Right ventricle myocardium superior (tissue), 1 donor: ENCODE measurements around the gene KCNJ6. TPM values are rescaled to one million over a fixed set of nuclear protein-coding genes. Genes with fewer than 3 reads are reported as not detected.
"Not testable (repeated sequence)": the region's sequence is repeated elsewhere in the genome, so short reads cannot be mapped to it uniquely, and the experiment has no call there.

Source experiments
- ATAC-seq: fragments of 200-7000 bp; cut with Tn5 transposase; one replicate; pipeline ENCODE4 v1.9.1; 2020; ENCODE audit warnings: mild to moderate bottlenecking; ENCODE audit not compliant: poor library complexity
- DNase-seq: peaks from one replicate; pipeline ENCODE4 v3.0.0-alpha.2; 2020
- intact Hi-C: fragments of 100-400 bp; cut with DNase I; formaldehyde crosslinking; loops from one replicate; pipeline ENCODE4 v1.11.2; 2022
- total RNA-seq: library from RNA; stranded (reverse); fragmentation: NEBNext Ultra II Directional; extraction: Animal tissue kit (Norgen Biotek cat#: 25700); gene quantifications from one replicate; pipeline ENCODE4 v1.2.1, GENCODE V29; 2021
- donor health status: DM: no; HTN: yes; CAD: no; lungs with severe emphysema.

KCNJ6 gene
- total RNA-seq, 1 donor from 2014 or later, result not detected

DNA sequence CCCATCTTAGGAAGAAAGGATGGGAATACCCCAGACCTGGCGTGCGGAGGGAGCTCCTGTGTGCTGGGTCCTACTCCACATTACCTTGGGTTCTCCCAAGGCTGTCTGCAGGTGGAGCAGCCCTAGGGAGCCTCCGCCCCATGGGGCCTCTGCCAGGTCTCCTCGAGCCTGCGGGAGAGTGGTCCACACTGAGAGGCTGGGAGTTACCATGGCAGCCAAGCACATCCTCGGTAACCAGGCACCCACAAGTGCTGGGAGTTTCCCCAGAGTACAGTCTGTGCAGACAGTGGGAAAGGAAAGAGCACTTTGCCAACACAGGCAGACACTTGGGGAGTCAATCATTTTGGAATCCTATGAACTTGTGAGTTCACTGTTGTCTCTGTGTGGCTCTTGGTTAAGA is 300.3 kb downstream of the KCNJ6 start:
- intact Hi-C loops, result no loop called here
- DNase-seq (no peak), ATAC-seq (no peak)

GRCh38 chr21:37614351-37614875 is 301.8 kb downstream of the KCNJ6 start:
- DNase-seq (no peak), ATAC-seq (no peak)
- intact Hi-C loops, result no loop called here

DNA sequence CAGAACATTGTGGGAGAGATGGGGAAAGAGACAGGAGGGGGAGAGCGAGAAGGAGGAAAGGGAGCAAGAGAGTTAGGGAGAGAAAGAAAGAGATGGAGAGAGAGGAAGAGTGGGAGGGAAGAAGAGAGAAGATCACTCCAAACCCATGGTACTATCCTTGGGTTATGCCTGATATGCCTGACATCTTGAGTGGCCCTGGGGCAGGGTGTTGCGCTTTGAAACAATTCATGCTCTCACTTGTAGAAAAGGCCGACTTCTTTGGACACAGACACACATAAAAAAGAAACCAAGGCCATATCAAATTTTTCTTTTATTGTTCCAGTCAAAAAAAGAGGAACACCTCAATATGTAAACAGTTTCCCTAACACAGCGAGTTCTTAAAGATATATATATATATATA is 309.2 kb downstream of the KCNJ6 start:
- DNase-seq (no peak), ATAC-seq (no peak)
- intact Hi-C loops, result no loop called here

DNA sequence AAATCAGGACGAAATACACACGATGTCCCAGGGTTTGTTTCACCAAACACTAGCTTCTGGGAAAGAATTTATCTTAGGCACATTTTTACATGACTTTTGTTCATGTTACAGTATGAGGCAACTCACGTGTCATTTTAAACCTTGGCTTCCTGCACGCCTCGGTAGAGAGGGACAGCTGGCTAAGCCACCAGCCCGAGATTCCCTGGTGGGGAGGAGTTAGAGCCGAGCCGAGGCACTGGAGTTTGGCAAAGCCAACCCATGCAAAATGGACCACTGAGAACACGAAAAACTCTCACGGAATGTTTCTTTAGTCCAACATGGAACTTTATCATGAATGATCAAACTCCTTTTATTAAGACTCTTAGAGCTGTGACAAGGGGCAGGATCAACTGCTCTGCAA is 309.7 kb downstream of the KCNJ6 start:
- no peak for DNase-seq
- ATAC-seq, result no peak
- intact Hi-C loops, result no loop called here

DNA sequence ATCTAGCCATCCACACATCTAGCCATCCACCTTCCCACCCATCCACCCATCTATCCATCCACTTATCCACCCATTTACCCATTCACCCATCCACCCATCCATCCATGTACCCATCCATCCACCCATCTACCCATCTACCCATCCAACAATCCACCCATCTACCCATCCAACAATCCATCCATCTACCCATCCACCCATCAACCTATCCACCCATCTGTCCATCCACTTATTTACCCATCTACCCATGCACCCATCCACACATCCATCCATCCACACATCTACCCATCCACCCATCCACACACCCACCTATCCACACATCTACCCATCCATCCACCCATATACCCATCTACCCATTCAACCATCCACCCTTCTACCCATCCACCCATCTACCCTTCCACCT is 311.3 kb downstream of the KCNJ6 start:
- no peak for DNase-seq
- intact Hi-C loops, result no loop called here
- ATAC-seq, result no peak

DNA sequence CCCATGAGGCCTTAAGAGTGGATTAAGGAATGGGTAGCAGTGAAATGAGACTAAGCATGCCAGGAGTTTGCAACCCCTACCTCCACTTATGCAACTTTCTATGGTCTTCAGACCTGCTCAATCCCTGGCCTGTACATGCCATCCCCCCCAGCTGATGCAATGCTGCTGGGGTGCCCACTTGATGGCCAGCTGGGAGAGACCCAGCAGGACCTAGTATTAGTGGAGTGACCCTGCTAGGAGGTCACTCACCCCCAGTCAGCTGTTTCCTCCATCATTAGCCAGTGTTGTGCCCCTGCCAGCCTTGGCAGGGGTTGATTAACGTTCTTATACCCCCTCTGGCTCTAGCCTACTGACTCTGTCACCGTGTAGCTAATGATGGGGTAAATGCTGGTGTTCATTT is 313.1 kb downstream of the KCNJ6 start:
- no peak for DNase-seq
- ATAC-seq, result no peak
- intact Hi-C loops, result no loop called here

DNA sequence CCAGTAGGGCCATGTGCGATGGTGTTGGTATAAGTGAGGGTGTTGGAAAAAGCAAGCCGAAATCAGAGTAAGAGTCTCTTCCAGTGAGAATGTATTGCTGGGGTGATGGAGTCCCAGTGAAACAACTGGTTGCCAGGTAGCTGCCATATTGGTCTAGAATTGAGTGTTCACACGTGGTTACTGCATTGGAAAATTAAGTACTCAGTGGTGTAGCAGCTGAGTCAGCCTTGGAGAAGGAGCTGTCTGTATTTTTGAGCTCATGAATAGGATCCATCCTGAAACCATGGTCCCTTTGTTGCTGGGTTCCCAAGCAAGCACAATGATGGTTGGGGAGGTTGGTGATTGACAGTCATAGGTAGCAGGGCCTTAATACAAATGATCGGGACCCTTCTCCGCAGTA is 314.3 kb downstream of the KCNJ6 start:
- intact Hi-C loops, result no loop called here
- ATAC-seq (no peak), DNase-seq (no peak)

DNA sequence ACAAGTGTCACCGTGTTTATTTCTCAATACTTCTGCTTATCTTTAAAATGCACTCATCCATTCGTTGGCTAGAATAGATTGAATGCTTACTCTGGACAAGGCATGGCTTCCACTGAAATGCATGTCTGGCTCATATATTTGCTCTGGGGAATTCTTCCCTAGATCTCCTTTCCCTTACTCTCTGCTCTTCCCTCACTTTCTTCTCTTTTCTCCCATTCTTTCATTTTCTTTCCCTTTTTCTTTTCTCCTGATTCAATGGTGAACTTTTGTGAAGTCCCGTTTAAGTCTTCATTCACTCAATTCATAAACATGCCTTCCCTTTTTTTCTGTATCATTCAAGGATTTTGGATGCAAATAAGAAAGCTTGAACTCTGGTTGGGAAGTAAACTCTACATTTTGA is 315.2 kb downstream of the KCNJ6 start:
- DNase-seq (no peak), ATAC-seq (no peak)
- intact Hi-C loops, result no loop called here

GRCh38 chr21:37595944-37596343 is 320.3 kb downstream of the KCNJ6 start:
- DNase-seq (no peak), ATAC-seq (no peak)
- intact Hi-C loops, result no loop called here

GRCh38 chr21:37594472-37594951 is 321.7 kb downstream of the KCNJ6 start:
- ATAC-seq, result no peak
- DNase-seq, result no peak
- intact Hi-C loops, result no loop called here

DNA sequence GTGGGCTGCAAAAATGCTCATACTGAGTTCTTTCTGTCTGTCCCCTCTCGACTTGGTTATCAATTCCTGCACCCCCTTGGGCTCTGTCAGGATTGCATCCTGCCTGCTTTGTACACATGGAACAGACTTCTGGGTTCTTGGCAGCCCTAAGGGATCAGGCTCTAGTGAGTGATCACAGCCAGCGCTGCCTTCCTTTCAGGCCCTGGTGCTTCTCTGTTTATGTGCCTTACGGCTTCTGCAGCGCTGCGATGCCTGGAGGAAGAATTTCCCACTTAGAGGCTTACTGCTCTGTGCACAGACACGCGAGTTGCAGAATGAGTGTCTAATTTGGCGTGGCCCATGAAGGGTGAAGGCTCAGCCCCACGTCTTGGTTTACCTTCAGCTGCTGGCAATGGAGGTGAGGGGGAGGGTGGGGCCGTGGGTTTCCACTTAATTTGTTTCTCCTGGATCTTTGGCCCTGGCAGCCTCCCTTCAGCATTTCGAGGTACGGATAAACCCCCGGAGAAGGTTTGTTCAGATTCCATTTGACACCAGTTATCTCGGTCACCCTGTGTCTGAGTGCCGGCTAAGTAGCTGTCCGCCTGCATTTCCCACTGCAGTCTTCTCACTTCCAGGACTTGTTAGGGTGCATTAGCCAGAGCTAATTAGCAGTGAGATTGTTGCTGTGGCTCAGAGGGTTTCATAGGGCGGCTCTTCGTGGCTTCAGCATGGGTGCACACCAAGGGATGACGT is 322.4 kb downstream of the KCNJ6 start:
- DNase-seq (no peak), ATAC-seq (peak; percentile 85)
- intact Hi-C loops, result no loop called here

DNA sequence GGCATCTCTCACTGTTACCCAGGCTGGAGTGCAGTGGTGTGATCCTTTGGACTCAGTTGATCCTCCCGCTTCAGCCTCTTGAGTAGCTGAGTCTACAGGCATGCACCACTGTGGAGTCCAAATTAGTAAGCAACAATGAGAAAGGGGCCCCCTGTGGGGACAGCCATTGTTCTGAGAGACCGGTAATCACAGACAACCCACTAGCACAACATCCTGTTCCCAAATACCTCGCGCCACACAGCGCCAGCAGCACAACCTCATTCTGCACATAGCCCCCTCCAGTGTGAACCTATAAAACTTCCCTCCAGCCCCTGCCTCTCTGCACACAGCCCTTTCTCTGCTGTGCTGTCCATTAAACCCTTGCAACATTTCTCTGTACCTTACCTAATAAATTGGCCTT is 323.2 kb downstream of the KCNJ6 start:
- DNase-seq, result no peak
- ATAC-seq, result peak; percentile 10
- intact Hi-C loops, result no loop called here

DNA sequence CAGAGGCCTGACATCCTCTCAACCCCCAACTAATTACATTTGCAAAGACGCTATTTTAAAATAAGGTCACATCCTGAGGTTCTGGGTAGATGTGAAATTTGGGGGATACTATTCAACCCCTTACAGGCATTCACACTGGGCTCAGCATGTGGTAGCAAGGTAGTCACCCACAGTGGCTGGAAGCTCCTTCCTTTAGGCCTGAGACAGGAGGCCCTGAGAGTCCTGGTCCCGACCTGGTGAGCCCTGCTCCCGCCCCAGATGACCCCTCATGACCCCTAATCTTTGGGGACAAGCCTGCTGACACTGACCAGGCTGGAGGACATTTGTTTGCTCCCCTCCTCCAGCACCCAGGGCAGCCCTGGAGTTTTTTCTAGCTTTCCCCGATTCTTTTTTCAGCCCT is 323.8 kb downstream of the KCNJ6 start:
- ATAC-seq (no peak), DNase-seq (no peak)
- intact Hi-C loops, result no loop called here

GRCh38 chr21:37591994-37592393 is 324.3 kb downstream of the KCNJ6 start:
- DNase-seq, intact Hi-C loops, ATAC-seq: not testable (repeated sequence)

- intact Hi-C loops, DNase-seq, ATAC-seq: not testable (repeated sequence)
Observed at GRCh38 chr21:37590836-37591235, 325.4 kb downstream of the KCNJ6 start.

DNA sequence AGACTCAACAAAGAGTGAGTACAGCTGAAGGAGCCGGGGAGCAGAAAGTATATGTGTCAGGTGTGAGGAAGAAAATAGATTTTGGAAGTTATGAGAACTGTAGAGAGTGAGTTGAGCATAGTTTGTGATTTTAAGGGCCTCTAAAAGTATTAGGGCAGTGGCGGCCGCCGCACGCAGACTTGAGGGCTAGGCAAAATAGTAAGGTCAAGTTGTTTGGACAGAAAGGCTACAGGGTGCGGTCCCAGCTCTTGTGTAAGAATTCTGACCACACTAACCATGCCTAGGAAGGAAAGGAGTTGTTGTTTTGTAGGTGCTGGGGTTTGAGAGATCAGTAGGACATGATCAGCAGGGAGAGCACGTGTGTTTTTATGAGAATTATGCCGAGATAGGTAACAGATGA is 327.6 kb downstream of the KCNJ6 start:
- intact Hi-C loops, result not testable (repeated sequence)

DNA sequence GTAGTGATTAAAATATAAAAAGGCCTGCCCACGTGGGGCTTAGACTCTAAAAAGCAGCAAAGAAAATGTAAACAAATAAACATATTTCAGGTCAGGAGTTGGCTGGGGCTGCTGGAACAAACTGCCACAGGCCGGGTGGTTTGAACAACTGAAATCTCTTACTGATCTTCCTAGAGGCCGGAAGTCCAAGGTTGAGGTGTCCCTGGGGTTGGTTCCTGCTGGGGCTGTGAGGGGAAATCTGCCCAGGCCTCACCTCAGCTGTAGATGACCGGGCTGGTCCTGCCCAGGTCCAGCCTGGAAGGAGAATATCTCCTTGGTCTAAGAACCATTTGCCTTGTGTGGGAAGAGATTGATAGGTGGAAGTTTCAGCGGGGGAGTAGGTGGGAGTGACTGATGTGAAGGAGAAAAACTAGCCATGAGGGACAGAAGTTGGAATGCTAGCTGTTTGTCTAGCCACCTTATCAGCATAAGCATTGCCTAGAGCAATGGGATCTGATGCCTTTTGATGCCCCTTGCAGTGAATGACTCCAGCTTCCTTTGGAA is 328.6 kb downstream of the KCNJ6 start:
- intact Hi-C loops, result no loop called here
- ATAC-seq (no peak), DNase-seq (no peak)

More for the DNA sequence above, 327.6 kb downstream of the KCNJ6 start:
- not testable (repeated sequence) for ATAC-seq, DNase-seq

DNA sequence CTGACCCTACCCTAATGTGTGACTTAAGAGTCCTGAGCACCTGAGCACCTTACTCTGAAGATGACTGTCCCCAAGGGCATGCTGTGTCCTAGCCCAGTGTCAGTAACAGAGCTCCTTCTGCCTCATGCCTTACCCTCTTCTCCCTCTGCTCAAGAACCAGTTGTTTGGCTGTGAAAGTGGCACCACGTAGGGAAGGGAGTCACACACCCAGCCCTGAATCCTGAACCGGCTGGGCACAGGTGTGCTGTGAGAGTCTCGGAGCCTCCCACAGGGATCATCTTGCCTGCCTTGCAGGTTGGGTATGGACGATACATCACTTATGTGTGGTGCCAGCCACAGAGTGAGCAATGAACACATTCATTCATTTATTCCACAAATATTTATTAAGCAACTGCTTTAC is 329.1 kb downstream of the KCNJ6 start:
- intact Hi-C loops, result no loop called here
- ATAC-seq (no peak), DNase-seq (no peak)

GRCh38 chr21:37582590-37582989 is 333.7 kb downstream of the KCNJ6 start:
- DNase-seq (no peak), ATAC-seq (peak; percentile 68)
- intact Hi-C loops, result no loop called here

GRCh38 chr21:37580666-37581065 is 335.6 kb downstream of the KCNJ6 start:
- no peak for ATAC-seq

More at GRCh38 chr21:37580666-37581065, 335.6 kb downstream of the KCNJ6 start:
- intact Hi-C loops, result no loop called here
- DNase-seq, result no peak
